PFSK-1 (cell line): ENCODE data around the gene UCN3.

ENCODE experiments used
- FOXP2 ChIP-seq: optimal IDR thresholded peaks from 2 replicates; pipeline ENCODE3; 2011; ENCODE audit warnings: borderline replicate concordance, control low read depth, inconsistent platforms; ENCODE audit not compliant: insufficient read depth; ENCODE audit errors: extremely low read length, extremely low read depth
- POLR2AphosphoS5 ChIP-seq: IDR thresholded peaks from 2 replicates; pipeline ENCODE4 v1.6.1; 2012; ENCODE audit warnings: low read depth, mild to moderate bottlenecking, control low read depth, low read length, moderate library complexity
- SIN3A ChIP-seq: IDR thresholded peaks from 2 replicates; pipeline ENCODE4 v1.6.1; 2012; ENCODE audit warnings: mild to moderate bottlenecking, low read length, moderate library complexity, borderline replicate concordance; ENCODE audit not compliant: insufficient read depth
- TAF1 ChIP-seq: IDR thresholded peaks from 2 replicates; pipeline ENCODE4 v1.6.1; 2012; ENCODE audit warnings: low read length, control low read depth, borderline replicate concordance; ENCODE audit not compliant: insufficient read depth
- TF ChIP-seq, protein P1 (sequence below), 2 experiments: IDR thresholded peaks; 2 replicates each; pipeline versions ENCODE4 v1.6.1 to v1.8.0; 2011 to 2012; ENCODE audit warnings: low read depth in 2 of 2, low read length in 2 of 2, control low read depth in 1 of 2, inconsistent platforms in 1 of 2, mild to moderate bottlenecking in 1 of 2, moderate library complexity in 1 of 2; ENCODE audit not compliant: insufficient read depth in 1 of 2

- TF ChIP-seq SIN3A (no peak), FOXP2 (no peak), POLR2AphosphoS5 (no peak), TAF1 (no peak)
- TF ChIP-seq, protein P1, sequence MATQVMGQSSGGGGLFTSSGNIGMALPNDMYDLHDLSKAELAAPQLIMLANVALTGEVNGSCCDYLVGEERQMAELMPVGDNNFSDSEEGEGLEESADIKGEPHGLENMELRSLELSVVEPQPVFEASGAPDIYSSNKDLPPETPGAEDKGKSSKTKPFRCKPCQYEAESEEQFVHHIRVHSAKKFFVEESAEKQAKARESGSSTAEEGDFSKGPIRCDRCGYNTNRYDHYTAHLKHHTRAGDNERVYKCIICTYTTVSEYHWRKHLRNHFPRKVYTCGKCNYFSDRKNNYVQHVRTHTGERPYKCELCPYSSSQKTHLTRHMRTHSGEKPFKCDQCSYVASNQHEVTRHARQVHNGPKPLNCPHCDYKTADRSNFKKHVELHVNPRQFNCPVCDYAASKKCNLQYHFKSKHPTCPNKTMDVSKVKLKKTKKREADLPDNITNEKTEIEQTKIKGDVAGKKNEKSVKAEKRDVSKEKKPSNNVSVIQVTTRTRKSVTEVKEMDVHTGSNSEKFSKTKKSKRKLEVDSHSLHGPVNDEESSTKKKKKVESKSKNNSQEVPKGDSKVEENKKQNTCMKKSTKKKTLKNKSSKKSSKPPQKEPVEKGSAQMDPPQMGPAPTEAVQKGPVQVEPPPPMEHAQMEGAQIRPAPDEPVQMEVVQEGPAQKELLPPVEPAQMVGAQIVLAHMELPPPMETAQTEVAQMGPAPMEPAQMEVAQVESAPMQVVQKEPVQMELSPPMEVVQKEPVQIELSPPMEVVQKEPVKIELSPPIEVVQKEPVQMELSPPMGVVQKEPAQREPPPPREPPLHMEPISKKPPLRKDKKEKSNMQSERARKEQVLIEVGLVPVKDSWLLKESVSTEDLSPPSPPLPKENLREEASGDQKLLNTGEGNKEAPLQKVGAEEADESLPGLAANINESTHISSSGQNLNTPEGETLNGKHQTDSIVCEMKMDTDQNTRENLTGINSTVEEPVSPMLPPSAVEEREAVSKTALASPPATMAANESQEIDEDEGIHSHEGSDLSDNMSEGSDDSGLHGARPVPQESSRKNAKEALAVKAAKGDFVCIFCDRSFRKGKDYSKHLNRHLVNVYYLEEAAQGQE (IDR thresholded peaks at IDR 0.05; ENCODE audit: insufficient read depth in 1 of 2, low read depth in 2 of 2, low read length in 2 of 2), result no peak
Observed at GRCh38 chr10:5319863-5320262, 44.9 kb upstream of the UCN3 start.
